Body of pancreas (tissue), 4 donors: ENCODE measurements around the gene TMEM50A.
"Not testable (repeated sequence)": the region's sequence is repeated elsewhere in the genome, so short reads cannot be mapped to it uniquely, and the experiment has no call there.

Experiments used
- POLR2A ChIP-seq, 3 donors: fragments of 450-650 bp; IDR thresholded peaks; one replicate each; pipeline ENCODE4 v1.6.1; 2016; ENCODE audit warnings: antibody characterized with exemption in 3 of 3, mild to moderate bottlenecking in 2 of 3
- TF ChIP-seq, protein P1 (sequence below), 7 experiments: fragments of 450-650 bp in 4 of 7; fragments of 200-600 bp in 3 of 7; sonication (generic) in 3 of 7; IDR thresholded peaks; one replicate each; pipeline ENCODE4 v1.5.1; 2016 to 2019; ENCODE audit warnings: antibody characterized with exemption in 7 of 7

DNA sequence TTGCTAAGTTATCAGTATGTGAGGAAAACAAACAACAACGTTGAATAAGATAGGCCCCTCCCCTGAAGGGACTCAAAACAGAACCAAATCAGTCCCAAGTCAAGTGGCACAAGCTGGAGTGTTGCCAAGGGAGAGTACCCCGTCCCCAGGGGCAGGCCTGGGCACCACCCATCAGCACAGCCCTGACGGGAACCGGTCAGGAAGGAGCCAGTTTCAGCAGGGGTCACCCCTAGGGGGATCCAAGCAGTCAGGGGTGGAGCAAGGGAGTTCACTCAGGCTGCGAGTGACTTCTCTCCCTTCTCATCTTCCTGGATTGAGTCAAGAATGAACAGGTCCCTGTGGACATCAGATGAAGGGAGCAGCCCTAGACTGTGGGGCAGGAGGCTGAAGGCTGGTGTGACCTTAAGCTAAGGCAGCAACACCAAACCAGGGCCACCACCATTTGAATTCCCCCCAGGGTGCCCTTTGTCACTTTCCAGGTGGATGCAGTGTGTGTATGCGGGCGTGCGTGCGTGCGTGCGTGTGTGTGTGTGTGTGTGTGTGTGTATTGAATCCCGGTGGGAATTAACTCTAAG is 67.7 kb downstream of the TMEM50A start:
- TF ChIP-seq, protein P1, sequence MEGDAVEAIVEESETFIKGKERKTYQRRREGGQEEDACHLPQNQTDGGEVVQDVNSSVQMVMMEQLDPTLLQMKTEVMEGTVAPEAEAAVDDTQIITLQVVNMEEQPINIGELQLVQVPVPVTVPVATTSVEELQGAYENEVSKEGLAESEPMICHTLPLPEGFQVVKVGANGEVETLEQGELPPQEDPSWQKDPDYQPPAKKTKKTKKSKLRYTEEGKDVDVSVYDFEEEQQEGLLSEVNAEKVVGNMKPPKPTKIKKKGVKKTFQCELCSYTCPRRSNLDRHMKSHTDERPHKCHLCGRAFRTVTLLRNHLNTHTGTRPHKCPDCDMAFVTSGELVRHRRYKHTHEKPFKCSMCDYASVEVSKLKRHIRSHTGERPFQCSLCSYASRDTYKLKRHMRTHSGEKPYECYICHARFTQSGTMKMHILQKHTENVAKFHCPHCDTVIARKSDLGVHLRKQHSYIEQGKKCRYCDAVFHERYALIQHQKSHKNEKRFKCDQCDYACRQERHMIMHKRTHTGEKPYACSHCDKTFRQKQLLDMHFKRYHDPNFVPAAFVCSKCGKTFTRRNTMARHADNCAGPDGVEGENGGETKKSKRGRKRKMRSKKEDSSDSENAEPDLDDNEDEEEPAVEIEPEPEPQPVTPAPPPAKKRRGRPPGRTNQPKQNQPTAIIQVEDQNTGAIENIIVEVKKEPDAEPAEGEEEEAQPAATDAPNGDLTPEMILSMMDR (IDR thresholded peaks at IDR 0.05), result not testable (repeated sequence)
- not testable (repeated sequence) for TF ChIP-seq POLR2A (IDR thresholded peaks at IDR 0.05)
